ENCODE measurements around the gene CDR2L. TPM values are rescaled to one million over a fixed set of nuclear protein-coding genes. Genes with fewer than 3 reads are reported as not detected.

CDR2L gene
- total RNA-seq, 1 experiment from 2014 or later = 31.0 TPM

DNA sequence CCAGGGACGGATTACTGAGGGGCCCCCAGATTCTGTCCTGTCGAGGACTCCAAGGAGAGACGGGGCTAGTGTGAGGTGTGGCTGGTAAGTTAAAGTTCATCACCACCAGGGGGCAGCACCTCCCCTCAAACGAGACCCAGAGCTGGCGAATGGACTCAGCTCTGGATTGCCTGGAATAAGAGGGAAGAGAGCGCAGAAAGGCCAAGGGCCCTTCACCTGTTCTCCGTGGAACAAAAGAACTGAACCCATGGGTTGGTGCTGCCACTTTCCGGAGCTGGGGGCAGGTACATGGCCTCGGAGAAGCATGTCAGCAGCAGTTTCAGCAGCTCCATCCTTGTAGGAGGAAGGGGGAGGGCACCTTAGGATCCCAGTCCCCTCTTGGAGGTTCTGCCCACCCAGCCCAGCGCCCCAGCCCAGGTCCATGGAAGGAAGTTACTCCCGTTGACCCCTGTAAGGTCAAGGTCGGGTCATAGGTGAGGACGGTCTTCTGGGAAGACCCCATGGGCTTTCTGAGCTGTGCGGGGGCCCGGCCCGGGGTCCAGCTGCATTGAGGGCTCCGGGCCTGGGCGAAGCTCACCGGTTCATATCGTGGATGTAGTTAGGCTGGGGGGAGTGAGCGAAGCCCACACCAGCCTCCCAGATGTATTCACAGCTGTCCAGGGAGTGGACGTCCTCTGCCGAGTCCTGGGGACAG lies 25.6 kb upstream of the CDR2L start:
- POLR2A ChIA-PET = interaction anchor here (0.6 to 2.2 kb wide), 5 partner anchors 10 to 73 kb away, joined by 3 to 18 read pairs (median 4); partner anchors contain the start of gene MRPL58

DNA sequence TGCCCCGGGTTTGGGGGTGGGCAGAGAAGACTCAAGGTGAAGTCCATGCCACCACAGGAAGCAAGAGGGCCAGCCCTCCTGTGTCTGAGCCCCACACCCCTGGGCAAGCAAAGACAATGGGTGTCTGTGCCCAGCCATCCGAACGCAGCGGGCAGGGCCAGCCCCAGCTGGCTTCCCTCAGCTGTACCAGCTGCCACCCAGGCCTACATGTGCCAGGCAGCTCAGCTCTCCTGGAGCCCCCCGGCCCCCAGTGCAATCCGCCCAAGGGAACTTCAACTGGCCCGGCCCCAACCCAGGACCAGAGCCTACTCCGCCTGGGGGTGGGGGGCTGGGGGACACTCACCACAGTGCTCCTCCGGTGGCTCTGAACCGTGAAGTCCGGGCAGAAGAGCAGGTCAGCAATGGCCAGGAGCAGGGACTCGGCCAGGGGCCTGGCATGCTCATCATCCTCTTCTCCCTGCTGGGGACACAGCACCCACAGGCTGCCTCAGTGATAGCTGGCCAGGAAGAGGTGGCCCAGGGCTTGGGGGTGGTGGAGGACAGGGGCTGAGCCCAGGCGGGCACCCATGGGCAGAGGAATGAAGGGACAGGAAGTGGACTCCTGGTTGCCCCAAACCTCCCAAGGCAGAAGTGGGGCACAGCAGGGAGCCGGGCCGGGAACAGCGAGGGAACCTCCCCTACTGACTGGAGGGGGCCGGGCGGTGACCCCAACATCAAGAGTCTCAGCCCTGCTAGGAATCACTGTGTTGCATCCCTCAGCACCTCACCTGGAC lies 24.6 kb upstream of the CDR2L start:
- no peak for DNase-seq (ENCODE audit: low spot score)
- peaks cover 8% of the 10 kb centered on the region for H3K4me1 Mint-ChIP-seq

More for the DNA sequence above, 25.6 kb upstream of the CDR2L start:
- H3K9me3 Mint-ChIP-seq = no peaks in the 10 kb centered on the region
- no peak overlapping the region for H3K4me3 Mint-ChIP-seq
- peak; percentile 94 for DNase-seq (ENCODE audit: low spot score)
- peak; percentile 81 for ATAC-seq
- CTCF ChIA-PET = interaction anchor here (0.5 to 4.9 kb wide), 83 partner anchors 10 to 899 kb away, joined by 3 to 139 read pairs (median 6); partner anchors contain the start of genes ARMC7, ATP5PD, CDR2L and FADS6
- H3K4me1 Mint-ChIP-seq = peaks cover 8% of the 10 kb centered on the region
- no peaks in the 10 kb centered on the region for H3K36me3 Mint-ChIP-seq
- no peak overlapping the region for H3K27ac Mint-ChIP-seq
- peaks cover 16% of the 10 kb centered on the region for H3K27me3 Mint-ChIP-seq (ENCODE audit: low read depth)
- TF ChIP-seq, protein P1, sequence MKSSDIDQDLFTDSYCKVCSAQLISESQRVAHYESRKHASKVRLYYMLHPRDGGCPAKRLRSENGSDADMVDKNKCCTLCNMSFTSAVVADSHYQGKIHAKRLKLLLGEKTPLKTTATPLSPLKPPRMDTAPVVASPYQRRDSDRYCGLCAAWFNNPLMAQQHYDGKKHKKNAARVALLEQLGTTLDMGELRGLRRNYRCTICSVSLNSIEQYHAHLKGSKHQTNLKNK (CRISPR knock-in tag; IDR thresholded peaks at IDR 0.05) = no peak
- TF ChIP-seq, protein P2, sequence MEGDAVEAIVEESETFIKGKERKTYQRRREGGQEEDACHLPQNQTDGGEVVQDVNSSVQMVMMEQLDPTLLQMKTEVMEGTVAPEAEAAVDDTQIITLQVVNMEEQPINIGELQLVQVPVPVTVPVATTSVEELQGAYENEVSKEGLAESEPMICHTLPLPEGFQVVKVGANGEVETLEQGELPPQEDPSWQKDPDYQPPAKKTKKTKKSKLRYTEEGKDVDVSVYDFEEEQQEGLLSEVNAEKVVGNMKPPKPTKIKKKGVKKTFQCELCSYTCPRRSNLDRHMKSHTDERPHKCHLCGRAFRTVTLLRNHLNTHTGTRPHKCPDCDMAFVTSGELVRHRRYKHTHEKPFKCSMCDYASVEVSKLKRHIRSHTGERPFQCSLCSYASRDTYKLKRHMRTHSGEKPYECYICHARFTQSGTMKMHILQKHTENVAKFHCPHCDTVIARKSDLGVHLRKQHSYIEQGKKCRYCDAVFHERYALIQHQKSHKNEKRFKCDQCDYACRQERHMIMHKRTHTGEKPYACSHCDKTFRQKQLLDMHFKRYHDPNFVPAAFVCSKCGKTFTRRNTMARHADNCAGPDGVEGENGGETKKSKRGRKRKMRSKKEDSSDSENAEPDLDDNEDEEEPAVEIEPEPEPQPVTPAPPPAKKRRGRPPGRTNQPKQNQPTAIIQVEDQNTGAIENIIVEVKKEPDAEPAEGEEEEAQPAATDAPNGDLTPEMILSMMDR (IDR thresholded peaks at IDR 0.05) = peak; percentile 88
- TF ChIP-seq FOXJ3 (CRISPR knock-in tag; IDR thresholded peaks at IDR 0.05; ENCODE audit: borderline replicate concordance) = no peak
- TF ChIP-seq, protein P3, sequence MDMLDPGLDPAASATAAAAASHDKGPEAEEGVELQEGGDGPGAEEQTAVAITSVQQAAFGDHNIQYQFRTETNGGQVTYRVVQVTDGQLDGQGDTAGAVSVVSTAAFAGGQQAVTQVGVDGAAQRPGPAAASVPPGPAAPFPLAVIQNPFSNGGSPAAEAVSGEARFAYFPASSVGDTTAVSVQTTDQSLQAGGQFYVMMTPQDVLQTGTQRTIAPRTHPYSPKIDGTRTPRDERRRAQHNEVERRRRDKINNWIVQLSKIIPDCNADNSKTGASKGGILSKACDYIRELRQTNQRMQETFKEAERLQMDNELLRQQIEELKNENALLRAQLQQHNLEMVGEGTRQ (CRISPR knock-in tag; IDR thresholded peaks at IDR 0.05) = no peak
- no peak for TF ChIP-seq ELF4 (CRISPR knock-in tag; IDR thresholded peaks at IDR 0.05; ENCODE audit: low read depth)
- 0 out of 2 replicates have a peak, but pooled peaks have one; percentile 23 for TF ChIP-seq ZNF416 (CRISPR knock-in tag; IDR thresholded peaks at IDR 0.05)
- no peak for TF ChIP-seq NR3C1 (CRISPR knock-in tag; conservative IDR thresholded peaks at IDR 0.05; ENCODE audit: low read depth)
- no peak for TF ChIP-seq ZNF219 (CRISPR knock-in tag; IDR thresholded peaks at IDR 0.05; ENCODE audit: borderline replicate concordance)
- no peak for TF ChIP-seq TEAD1 (CRISPR knock-in tag; IDR thresholded peaks at IDR 0.05)
- no peak for TF ChIP-seq RORB (CRISPR knock-in tag; IDR thresholded peaks at IDR 0.05)
- TF ChIP-seq, protein P4, sequence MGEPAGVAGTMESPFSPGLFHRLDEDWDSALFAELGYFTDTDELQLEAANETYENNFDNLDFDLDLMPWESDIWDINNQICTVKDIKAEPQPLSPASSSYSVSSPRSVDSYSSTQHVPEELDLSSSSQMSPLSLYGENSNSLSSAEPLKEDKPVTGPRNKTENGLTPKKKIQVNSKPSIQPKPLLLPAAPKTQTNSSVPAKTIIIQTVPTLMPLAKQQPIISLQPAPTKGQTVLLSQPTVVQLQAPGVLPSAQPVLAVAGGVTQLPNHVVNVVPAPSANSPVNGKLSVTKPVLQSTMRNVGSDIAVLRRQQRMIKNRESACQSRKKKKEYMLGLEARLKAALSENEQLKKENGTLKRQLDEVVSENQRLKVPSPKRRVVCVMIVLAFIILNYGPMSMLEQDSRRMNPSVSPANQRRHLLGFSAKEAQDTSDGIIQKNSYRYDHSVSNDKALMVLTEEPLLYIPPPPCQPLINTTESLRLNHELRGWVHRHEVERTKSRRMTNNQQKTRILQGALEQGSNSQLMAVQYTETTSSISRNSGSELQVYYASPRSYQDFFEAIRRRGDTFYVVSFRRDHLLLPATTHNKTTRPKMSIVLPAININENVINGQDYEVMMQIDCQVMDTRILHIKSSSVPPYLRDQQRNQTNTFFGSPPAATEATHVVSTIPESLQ (CRISPR knock-in tag; IDR thresholded peaks at IDR 0.05) = no peak
- TF ChIP-seq, protein P5, sequence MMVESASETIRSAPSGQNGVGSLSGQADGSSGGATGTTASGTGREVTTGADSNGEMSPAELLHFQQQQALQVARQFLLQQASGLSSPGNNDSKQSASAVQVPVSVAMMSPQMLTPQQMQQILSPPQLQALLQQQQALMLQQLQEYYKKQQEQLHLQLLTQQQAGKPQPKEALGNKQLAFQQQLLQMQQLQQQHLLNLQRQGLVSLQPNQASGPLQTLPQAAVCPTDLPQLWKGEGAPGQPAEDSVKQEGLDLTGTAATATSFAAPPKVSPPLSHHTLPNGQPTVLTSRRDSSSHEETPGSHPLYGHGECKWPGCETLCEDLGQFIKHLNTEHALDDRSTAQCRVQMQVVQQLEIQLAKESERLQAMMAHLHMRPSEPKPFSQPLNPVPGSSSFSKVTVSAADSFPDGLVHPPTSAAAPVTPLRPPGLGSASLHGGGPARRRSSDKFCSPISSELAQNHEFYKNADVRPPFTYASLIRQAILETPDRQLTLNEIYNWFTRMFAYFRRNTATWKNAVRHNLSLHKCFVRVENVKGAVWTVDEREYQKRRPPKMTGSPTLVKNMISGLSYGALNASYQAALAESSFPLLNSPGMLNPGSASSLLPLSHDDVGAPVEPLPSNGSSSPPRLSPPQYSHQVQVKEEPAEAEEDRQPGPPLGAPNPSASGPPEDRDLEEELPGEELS (CRISPR knock-in tag; IDR thresholded peaks at IDR 0.05) = no peak
- TF ChIP-seq ZNF396 (CRISPR knock-in tag; IDR thresholded peaks at IDR 0.05; ENCODE audit: borderline replicate concordance) = no peak
- TF ChIP-seq NFE2L1 (CRISPR knock-in tag; IDR thresholded peaks at IDR 0.05) = no peak

More for the DNA sequence above, 24.6 kb upstream of the CDR2L start:
- Mint-ChIP-seq H3K9me3 (no peaks in the 10 kb centered on the region), H3K27ac (no peak overlapping the region), H3K4me3 (no peak overlapping the region), H3K36me3 (no peaks in the 10 kb centered on the region), H3K27me3 (ENCODE audit: low read depth) (peaks cover 16% of the 10 kb centered on the region)
- CTCF ChIA-PET = interaction anchor here (0.6 to 4.9 kb wide), 39 partner anchors 9 to 898 kb away, joined by 3 to 139 read pairs (median 6); partner anchors contain the start of genes CDR2L, FDXR, GRIN2C and HID1
- TF ChIP-seq ZNF138 (CRISPR knock-in tag; conservative IDR thresholded peaks at IDR 0.05) (no peak), ZNF416 (CRISPR knock-in tag; IDR thresholded peaks at IDR 0.05) (no peak), CREB1 (CRISPR knock-in tag; IDR thresholded peaks at IDR 0.05) (no peak), NR3C1 (CRISPR knock-in tag; conservative IDR thresholded peaks at IDR 0.05; ENCODE audit: low read depth) (no peak)
- TF ChIP-seq, protein P6, sequence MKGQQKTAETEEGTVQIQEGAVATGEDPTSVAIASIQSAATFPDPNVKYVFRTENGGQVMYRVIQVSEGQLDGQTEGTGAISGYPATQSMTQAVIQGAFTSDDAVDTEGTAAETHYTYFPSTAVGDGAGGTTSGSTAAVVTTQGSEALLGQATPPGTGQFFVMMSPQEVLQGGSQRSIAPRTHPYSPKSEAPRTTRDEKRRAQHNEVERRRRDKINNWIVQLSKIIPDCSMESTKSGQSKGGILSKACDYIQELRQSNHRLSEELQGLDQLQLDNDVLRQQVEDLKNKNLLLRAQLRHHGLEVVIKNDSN (CRISPR knock-in tag; IDR thresholded peaks at IDR 0.05) = no peak
- TF ChIP-seq, protein P7, sequence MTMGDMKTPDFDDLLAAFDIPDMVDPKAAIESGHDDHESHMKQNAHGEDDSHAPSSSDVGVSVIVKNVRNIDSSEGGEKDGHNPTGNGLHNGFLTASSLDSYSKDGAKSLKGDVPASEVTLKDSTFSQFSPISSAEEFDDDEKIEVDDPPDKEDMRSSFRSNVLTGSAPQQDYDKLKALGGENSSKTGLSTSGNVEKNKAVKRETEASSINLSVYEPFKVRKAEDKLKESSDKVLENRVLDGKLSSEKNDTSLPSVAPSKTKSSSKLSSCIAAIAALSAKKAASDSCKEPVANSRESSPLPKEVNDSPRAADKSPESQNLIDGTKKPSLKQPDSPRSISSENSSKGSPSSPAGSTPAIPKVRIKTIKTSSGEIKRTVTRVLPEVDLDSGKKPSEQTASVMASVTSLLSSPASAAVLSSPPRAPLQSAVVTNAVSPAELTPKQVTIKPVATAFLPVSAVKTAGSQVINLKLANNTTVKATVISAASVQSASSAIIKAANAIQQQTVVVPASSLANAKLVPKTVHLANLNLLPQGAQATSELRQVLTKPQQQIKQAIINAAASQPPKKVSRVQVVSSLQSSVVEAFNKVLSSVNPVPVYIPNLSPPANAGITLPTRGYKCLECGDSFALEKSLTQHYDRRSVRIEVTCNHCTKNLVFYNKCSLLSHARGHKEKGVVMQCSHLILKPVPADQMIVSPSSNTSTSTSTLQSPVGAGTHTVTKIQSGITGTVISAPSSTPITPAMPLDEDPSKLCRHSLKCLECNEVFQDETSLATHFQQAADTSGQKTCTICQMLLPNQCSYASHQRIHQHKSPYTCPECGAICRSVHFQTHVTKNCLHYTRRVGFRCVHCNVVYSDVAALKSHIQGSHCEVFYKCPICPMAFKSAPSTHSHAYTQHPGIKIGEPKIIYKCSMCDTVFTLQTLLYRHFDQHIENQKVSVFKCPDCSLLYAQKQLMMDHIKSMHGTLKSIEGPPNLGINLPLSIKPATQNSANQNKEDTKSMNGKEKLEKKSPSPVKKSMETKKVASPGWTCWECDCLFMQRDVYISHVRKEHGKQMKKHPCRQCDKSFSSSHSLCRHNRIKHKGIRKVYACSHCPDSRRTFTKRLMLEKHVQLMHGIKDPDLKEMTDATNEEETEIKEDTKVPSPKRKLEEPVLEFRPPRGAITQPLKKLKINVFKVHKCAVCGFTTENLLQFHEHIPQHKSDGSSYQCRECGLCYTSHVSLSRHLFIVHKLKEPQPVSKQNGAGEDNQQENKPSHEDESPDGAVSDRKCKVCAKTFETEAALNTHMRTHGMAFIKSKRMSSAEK (CRISPR knock-in tag; IDR thresholded peaks at IDR 0.05; ENCODE audit: borderline replicate concordance) = no peak
- POLR2A ChIA-PET = interaction anchor here (0.9 to 1.9 kb wide), 2 partner anchors 9 to 72 kb away, joined by 3 to 7 read pairs; no protein-coding TSS in a partner anchor
- no peak for ATAC-seq

All from WTC11 (cell line).